Activated naive CD4-positive, alpha-beta T cell treated with anti-CD3 and anti-CD28 coated beads, Interleukin-2, amount 50 U/mL, for 24 hours (primary cell): ENCODE data around the gene SLC7A7.
"Not testable (repeated sequence)": the region's sequence is repeated elsewhere in the genome, so short reads cannot be mapped to it uniquely, and the experiment has no call there.

Source experiments
- H3K27ac Mint-ChIP-seq: one replicate; pipeline ENCODE4 v1.8.0; 2021; ENCODE audit warnings: mild to moderate bottlenecking, mixed read lengths
- H3K27me3 Mint-ChIP-seq: one replicate; pipeline ENCODE4 v1.8.0; 2021; ENCODE audit warnings: mixed read lengths
- H3K36me3 Mint-ChIP-seq: one replicate; pipeline ENCODE4 v1.8.0; 2021; ENCODE audit warnings: mixed read lengths
- H3K4me1 Mint-ChIP-seq: one replicate; pipeline ENCODE4 v1.8.0; 2021; ENCODE audit warnings: mixed read lengths
- H3K4me3 Mint-ChIP-seq: one replicate; pipeline ENCODE4 v1.8.0; 2021; ENCODE audit warnings: mild to moderate bottlenecking, mixed read lengths
- H3K9me3 Mint-ChIP-seq: one replicate; pipeline ENCODE4 v1.8.0; 2021; ENCODE audit warnings: mixed read lengths

Gene SLC7A7

GRCh38 chr14:22792158-22792557 is 23.1 kb downstream of the SLC7A7 start:
- Mint-ChIP-seq H3K4me1 (no peaks in the 10 kb centered on the region), H3K4me3 (no peak overlapping the region), H3K9me3 (no peaks in the 10 kb centered on the region), H3K27ac (no peak overlapping the region), H3K27me3 (peaks cover 1% of the 10 kb centered on the region), H3K36me3 (no peaks in the 10 kb centered on the region)

- H3K9me3 Mint-ChIP-seq, result no peaks in the 10 kb centered on the region
- no peak overlapping the region for H3K4me3 Mint-ChIP-seq
- no peak overlapping the region for H3K27ac Mint-ChIP-seq
- H3K4me1 Mint-ChIP-seq, result no peaks in the 10 kb centered on the region
- peaks cover 1% of the 10 kb centered on the region for H3K27me3 Mint-ChIP-seq
- H3K36me3 Mint-ChIP-seq, result no peaks in the 10 kb centered on the region
These were observed 23.9 kb downstream of the SLC7A7 start for GRCh38 chr14:22791301-22791700.

- no peak overlapping the region for H3K27ac Mint-ChIP-seq
- no peaks in the 10 kb centered on the region for H3K27me3 Mint-ChIP-seq
- no peaks in the 10 kb centered on the region for H3K9me3 Mint-ChIP-seq
- no peaks in the 10 kb centered on the region for H3K4me1 Mint-ChIP-seq
- H3K4me3 Mint-ChIP-seq, result no peak overlapping the region
- no peaks in the 10 kb centered on the region for H3K36me3 Mint-ChIP-seq
These were observed 28.6 kb downstream of the SLC7A7 start for GRCh38 chr14:22786685-22787084.

GRCh38 chr14:22781301-22781991 is 33.8 kb downstream of the SLC7A7 start:
- no peaks in the 10 kb centered on the region for H3K36me3 Mint-ChIP-seq
- H3K9me3 Mint-ChIP-seq, result no peaks in the 10 kb centered on the region
- no peaks in the 10 kb centered on the region for H3K27me3 Mint-ChIP-seq
- H3K4me1 Mint-ChIP-seq, result no peaks in the 10 kb centered on the region
- no peak overlapping the region for H3K4me3 Mint-ChIP-seq
- no peak overlapping the region for H3K27ac Mint-ChIP-seq

GRCh38 chr14:22780941-22781300 is 34.3 kb downstream of the SLC7A7 start:
- Mint-ChIP-seq H3K27me3 (no peaks in the 10 kb centered on the region), H3K4me3 (no peak overlapping the region), H3K4me1 (no peaks in the 10 kb centered on the region), H3K36me3 (no peaks in the 10 kb centered on the region), H3K9me3 (no peaks in the 10 kb centered on the region), H3K27ac (no peak overlapping the region)

- Mint-ChIP-seq H3K36me3 (no peaks in the 10 kb centered on the region), H3K4me3 (no peak overlapping the region), H3K27ac (no peak overlapping the region), H3K9me3 (no peaks in the 10 kb centered on the region), H3K27me3 (no peaks in the 10 kb centered on the region), H3K4me1 (no peaks in the 10 kb centered on the region)
These were observed 35.0 kb downstream of the SLC7A7 start for GRCh38 chr14:22780105-22780679.

GRCh38 chr14:22778084-22778483 is 37.2 kb downstream of the SLC7A7 start:
- Mint-ChIP-seq H3K27ac (no peak overlapping the region), H3K27me3 (no peaks in the 10 kb centered on the region), H3K4me1 (no peaks in the 10 kb centered on the region), H3K9me3 (no peaks in the 10 kb centered on the region), H3K36me3 (peaks cover 4% of the 10 kb centered on the region), H3K4me3 (no peak overlapping the region)

GRCh38 chr14:22776849-22777248 is 38.4 kb downstream of the SLC7A7 start:
- not testable (repeated sequence) for H3K4me3 Mint-ChIP-seq, H3K27me3 Mint-ChIP-seq, H3K36me3 Mint-ChIP-seq, H3K27ac Mint-ChIP-seq, H3K4me1 Mint-ChIP-seq, H3K9me3 Mint-ChIP-seq

- Mint-ChIP-seq H3K36me3 (peaks cover 9% of the 10 kb centered on the region), H3K27me3 (no peaks in the 10 kb centered on the region), H3K4me1 (no peaks in the 10 kb centered on the region), H3K27ac (no peak overlapping the region), H3K9me3 (no peaks in the 10 kb centered on the region), H3K4me3 (no peak overlapping the region)
These were observed 39.0 kb downstream of the SLC7A7 start for GRCh38 chr14:22776215-22776614.

GRCh38 chr14:22774011-22774706 is 41.1 kb downstream of the SLC7A7 start:
- Mint-ChIP-seq H3K36me3 (peaks cover 23% of the 10 kb centered on the region), H3K27ac (peak overlapping the region; percentile 68), H3K4me1 (peaks cover 4% of the 10 kb centered on the region), H3K27me3 (no peaks in the 10 kb centered on the region), H3K9me3 (no peaks in the 10 kb centered on the region), H3K4me3 (no peak overlapping the region)

- Mint-ChIP-seq H3K4me3 (no peak overlapping the region), H3K36me3 (peaks cover 27% of the 10 kb centered on the region), H3K27me3 (no peaks in the 10 kb centered on the region), H3K9me3 (no peaks in the 10 kb centered on the region), H3K27ac (peak overlapping the region; percentile 68), H3K4me1 (peaks cover 11% of the 10 kb centered on the region)
These were observed 41.8 kb downstream of the SLC7A7 start for GRCh38 chr14:22773162-22774010.

GRCh38 chr14:22772725-22773124 is 42.5 kb downstream of the SLC7A7 start:
- Mint-ChIP-seq H3K27ac (no peak overlapping the region), H3K27me3 (no peaks in the 10 kb centered on the region), H3K4me3 (no peak overlapping the region), H3K36me3 (peaks cover 31% of the 10 kb centered on the region), H3K4me1 (peaks cover 18% of the 10 kb centered on the region), H3K9me3 (no peaks in the 10 kb centered on the region)

- Mint-ChIP-seq H3K4me3 (no peak overlapping the region), H3K9me3 (no peaks in the 10 kb centered on the region), H3K4me1 (peaks cover 30% of the 10 kb centered on the region), H3K36me3 (peaks cover 35% of the 10 kb centered on the region), H3K27me3 (no peaks in the 10 kb centered on the region), H3K27ac (peak overlapping the region; percentile 35)
These were observed 44.6 kb downstream of the SLC7A7 start for GRCh38 chr14:22770481-22771187.

GRCh38 chr14:22769369-22769768 is 45.9 kb downstream of the SLC7A7 start:
- no peaks in the 10 kb centered on the region for H3K9me3 Mint-ChIP-seq
- H3K4me3 Mint-ChIP-seq, result peak overlapping the region; percentile 56
- H3K27me3 Mint-ChIP-seq, result no peaks in the 10 kb centered on the region
- peak overlapping the region; percentile 65 for H3K27ac Mint-ChIP-seq
- peaks cover 37% of the 10 kb centered on the region for H3K36me3 Mint-ChIP-seq
- H3K4me1 Mint-ChIP-seq, result peaks cover 37% of the 10 kb centered on the region

GRCh38 chr14:22768947-22769346 is 46.3 kb downstream of the SLC7A7 start:
- Mint-ChIP-seq H3K9me3 (no peaks in the 10 kb centered on the region), H3K4me1 (peaks cover 37% of the 10 kb centered on the region), H3K4me3 (peak overlapping the region; percentile 56), H3K27me3 (no peaks in the 10 kb centered on the region), H3K36me3 (peaks cover 37% of the 10 kb centered on the region), H3K27ac (peak overlapping the region; percentile 65)
